UCSD-AML1 (cell line): ENCODE results near the gene ZBTB20.

Experiments
- DNase-seq: peaks from one replicate; lab custom pipeline; 2025; ENCODE audit not compliant: unreplicated experiment; lab: John Stamatoyannopoulos, UW

ZBTB20 gene

GRCh38 chr3:114596147-114596546, 550.9 kb downstream of the ZBTB20 start:
- DNase-seq: no peak

DNA sequence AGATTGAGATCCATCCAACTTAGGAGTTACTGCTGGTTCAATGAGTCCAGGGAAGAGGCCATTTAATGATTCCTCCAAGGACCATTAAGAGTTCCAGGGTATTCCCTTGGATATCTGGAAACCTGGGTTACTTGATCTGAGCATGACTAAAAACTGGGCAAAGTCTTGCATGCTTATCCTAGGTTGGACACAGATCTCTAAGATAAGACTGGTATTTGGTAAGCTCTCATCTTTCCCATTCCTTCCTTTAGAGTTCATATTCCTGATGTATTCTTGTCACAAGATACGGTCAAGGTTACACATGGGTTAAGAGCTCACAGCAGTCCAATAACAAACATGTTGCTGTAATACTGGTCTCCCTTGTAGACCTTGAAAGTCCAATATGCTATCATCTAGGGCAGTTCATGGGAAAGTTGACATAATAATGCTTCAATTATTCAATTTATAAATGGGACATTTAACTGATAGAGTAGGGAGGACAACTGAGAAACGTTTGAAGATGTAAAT, 551.5 kb downstream of the ZBTB20 start:
- no peak for DNase-seq

GRCh38 chr3:114590309-114591047, 556.6 kb downstream of the ZBTB20 start:
- no peak for DNase-seq

GRCh38 chr3:114587986-114588385, 559.1 kb downstream of the ZBTB20 start:
- no peak for DNase-seq

- DNase-seq: no peak
Measured at GRCh38 chr3:114586119-114586518, 561.0 kb downstream of the ZBTB20 start.

DNA sequence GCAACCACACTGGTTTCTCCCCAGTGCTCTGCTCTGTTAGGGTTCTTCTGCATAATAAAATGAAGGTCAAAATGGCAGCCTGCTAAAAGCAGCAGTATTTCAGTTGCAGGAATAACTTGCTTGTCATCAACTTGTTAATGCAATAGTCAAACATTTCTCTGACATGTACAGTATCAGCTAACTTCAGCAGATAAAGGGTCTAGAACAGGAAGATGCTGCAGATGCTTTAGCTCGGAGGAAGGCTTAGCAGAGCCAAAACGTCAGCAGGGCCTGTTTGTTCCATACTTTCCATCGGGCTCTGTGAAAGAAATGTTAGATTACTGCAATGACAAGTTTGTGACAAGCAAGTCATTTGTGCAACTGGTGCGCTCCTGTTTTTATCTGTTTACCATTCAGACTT, 561.4 kb downstream of the ZBTB20 start:
- DNase-seq: no peak

DNA sequence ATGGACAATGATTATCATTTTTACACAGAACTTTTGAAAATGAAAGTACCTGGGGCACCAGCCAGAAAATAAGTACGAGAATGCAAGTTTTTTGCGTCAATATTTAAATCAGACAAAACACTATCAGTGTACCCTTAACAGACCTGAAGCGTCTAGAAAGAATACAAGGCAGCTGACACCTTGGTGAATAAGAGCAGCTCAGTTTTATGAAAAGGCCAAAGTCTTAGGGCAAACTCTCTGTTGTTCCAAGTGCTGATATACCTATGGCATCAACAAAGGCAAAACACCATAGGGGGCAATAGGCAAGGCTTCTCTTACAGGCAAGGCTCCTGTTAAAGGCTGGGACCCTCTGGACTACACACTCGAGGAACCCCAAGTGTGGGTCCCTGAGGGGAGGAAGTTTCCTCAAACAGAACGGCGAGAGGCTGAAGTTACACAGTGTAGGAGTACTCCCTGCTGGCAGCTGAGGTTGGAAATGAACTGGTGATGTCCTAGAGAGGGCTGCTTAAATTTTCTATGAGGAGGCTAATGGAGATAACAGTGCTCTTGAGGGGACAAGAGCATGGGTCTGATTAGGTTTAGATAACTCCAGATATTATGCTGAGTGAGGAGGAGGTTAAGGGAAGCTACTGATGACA, 562.2 kb downstream of the ZBTB20 start:
- DNase-seq: no peak

DNA sequence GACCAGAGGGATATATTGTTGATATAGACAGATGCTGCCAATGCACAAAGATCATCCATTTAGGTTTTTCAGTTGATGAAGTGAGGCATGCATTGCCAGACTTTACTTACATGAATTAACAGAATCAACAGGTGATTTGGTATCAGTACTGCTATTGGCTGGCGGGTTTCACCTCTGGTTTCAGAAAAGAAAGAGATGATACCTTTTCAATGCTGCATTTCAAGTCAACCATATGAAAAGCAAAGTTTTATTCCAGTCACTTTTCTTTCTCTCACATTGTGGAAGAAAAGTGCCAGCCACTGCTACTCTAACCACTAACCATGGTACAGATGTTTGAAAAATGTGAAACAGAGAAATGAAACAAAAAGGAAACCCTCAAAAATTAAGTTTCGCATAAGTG, 564.2 kb downstream of the ZBTB20 start:
- DNase-seq: no peak

GRCh38 chr3:114572364-114573062, 574.6 kb downstream of the ZBTB20 start:
- DNase-seq: no peak

DNA sequence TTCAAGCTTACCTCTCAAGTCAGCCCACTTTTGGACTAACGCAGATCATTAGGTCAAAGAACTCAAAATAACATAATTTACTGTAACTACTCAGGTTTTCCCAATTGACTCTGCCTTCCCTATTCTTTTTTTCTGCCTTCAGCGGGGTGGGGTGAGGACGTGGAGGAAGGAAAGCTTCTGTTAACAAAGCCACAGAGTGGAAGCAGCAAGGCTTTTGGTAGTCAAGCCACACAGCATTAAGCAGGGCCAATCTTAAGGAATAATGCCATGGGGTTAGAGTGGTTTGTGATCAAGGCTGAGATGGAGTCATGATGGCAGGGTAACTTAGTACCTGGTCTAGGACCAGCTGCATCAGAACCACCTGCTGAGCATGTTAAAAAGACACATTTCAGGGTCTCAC, 575.7 kb downstream of the ZBTB20 start:
- no peak for DNase-seq

DNA sequence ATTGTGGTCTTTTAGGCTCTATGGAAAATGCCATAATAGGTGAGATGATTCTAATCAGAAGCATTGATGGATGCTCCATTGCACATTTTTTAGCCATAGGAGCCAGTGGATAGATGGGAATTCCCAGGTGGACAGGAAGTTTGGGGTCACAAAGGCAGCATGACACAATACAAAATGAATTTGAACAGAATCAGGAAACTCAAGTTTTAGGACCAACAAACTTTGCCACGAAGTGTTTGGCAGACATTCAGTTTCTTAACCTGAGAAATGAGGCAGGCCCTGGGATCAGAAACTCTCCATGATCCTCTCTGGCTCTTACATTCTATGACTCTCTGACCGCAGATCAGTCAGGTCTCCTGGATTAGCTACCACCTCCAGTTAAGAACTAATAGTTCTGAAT, 577.9 kb downstream of the ZBTB20 start:
- DNase-seq: no peak

- DNase-seq: no peak
Measured at GRCh38 chr3:114567771-114568170, 579.3 kb downstream of the ZBTB20 start.

GRCh38 chr3:114566767-114567166, 580.3 kb downstream of the ZBTB20 start:
- no peak for DNase-seq

DNA sequence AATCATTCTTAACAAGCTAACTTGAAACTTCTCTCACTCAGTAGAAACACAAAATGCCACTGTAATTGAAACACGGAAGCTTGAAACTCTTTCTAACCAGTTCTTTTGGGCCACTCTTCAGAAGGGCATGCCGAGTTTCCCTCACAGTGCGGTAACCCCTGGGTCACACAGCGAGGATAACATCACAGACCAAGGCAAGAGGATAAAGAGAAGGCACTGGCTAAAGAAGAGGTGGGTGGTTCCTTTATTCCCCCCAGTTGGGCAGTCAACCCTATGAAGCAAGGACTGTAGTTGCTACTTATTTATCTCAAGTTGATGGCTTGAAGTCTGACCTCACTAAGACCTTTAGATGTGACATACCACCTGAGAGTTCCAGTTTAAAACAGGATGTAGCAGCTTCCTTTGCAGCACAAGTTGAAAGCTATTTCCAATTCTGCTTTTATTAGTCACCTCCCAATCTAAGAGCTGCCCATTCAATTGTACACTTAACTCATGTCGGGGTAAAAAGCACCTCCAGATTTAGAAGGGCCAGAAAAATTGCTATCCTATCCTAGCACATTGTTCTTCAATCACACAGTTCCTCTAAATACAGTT, 580.8 kb downstream of the ZBTB20 start:
- no peak for DNase-seq

DNA sequence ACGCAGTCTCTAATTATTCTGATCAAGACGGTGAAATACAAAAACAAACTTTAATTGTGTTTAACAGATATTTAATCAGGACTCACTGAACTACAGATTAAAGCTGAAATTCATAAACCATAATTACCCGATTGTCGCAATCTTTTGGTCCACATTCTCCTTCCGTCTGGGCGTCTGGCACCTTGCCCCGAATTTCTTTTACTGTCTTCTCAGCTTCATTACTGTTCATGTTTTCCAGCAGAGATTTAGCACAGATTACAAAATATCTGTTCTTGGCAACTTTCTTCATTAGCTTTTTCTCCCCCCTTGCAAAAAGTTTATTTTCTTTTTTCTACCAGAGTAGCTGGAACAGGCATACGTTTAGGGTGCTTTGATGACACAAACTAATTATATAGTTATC, 581.9 kb downstream of the ZBTB20 start:
- no peak for DNase-seq

DNA sequence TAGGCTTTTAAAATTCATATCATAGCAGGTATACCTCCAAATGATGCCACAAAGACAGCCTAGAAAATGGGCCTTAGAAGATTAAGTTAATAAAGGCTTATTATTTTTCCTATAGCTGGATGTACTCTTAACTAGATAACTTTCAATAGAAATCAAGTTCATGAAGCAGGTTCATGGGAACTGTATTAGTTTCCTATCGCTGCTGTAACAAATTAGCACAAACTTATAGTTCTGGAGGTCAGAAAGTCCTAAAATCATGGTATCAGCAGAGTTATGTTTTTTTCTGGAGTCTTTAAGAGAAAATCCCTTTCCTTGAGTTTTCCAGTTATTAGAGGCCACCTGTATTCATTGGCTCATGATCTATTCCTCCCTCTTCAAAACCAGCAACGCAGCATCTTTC, 583.4 kb downstream of the ZBTB20 start:
- DNase-seq: no peak

DNA sequence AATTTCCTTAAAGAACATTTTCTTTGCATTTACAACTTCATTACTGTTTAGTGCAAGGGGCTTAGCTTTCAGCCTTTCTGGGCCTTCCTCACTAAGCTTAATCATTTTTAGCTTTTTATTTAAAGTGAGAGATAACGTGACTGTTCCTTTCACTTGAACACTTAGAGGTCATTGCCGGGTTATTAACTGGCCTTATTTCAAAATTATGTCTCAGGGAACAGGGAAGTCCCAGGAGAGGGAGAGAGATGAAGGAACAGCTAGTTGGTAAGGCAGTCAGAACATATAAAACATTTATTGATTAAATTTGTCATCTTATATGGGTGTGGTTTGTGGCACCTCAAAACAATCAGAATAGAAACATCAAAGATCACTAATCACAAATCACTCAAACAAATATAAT, 584.5 kb downstream of the ZBTB20 start:
- DNase-seq: no peak

- DNase-seq: no peak
Measured at GRCh38 chr3:114558271-114558670, 588.8 kb downstream of the ZBTB20 start.

- no peak for DNase-seq
Measured at GRCh38 chr3:114557791-114558190, 589.3 kb downstream of the ZBTB20 start.

- no peak for DNase-seq
Measured at GRCh38 chr3:114556657-114557213, 590.4 kb downstream of the ZBTB20 start.

GRCh38 chr3:114554731-114555130, 592.4 kb downstream of the ZBTB20 start:
- no peak for DNase-seq
